GM19240 (cell line): Measurements from ENCODE around the gene CARD14.

ENCODE experiments used
- DNase-seq: peaks from one replicate; pipeline ENCODE4 v3.0.0; 2011; ENCODE audit warnings: low spot score; ENCODE audit not compliant: insufficient read length

The CARD14 gene

GRCh38 chr17:80209765-80210164, 39.9 kb downstream of the CARD14 start:
- no peak for DNase-seq

GRCh38 chr17:80210348-80211108, 40.7 kb downstream of the CARD14 start:
- no peak for DNase-seq

GRCh38 chr17:80212109-80212508, 42.3 kb downstream of the CARD14 start:
- no peak for DNase-seq

- no peak for DNase-seq
Observed at GRCh38 chr17:80212511-80212910, 42.7 kb downstream of the CARD14 start.

GRCh38 chr17:80212962-80213642, 43.3 kb downstream of the CARD14 start:
- no peak for DNase-seq

- DNase-seq: no peak
Observed at GRCh38 chr17:80213643-80213975, 43.8 kb downstream of the CARD14 start.

- no peak for DNase-seq
Observed at GRCh38 chr17:80214012-80214877, 44.4 kb downstream of the CARD14 start.

- DNase-seq: no peak
Observed at GRCh38 chr17:80214878-80215210, 45.0 kb downstream of the CARD14 start.

GRCh38 chr17:80216473-80217456, 46.9 kb downstream of the CARD14 start:
- DNase-seq: no peak

GRCh38 chr17:80217703-80218362, 48.0 kb downstream of the CARD14 start:
- DNase-seq: no peak

- DNase-seq: no peak
Observed at GRCh38 chr17:80218391-80218790, 48.6 kb downstream of the CARD14 start.

GRCh38 chr17:80219013-80219762, 49.4 kb downstream of the CARD14 start:
- peak; percentile 82 for DNase-seq

- no peak for DNase-seq
Observed at GRCh38 chr17:80219763-80220053, 49.9 kb downstream of the CARD14 start.

GRCh38 chr17:80220054-80220735, 50.4 kb downstream of the CARD14 start, which contains the start of the genes SGSH and SLC26A11:
Gene SGSH, minus strand, starts transcription at chr17:80220333. Its CDS starts 20 bp downstream, at chr17:80220313.
Gene SLC26A11, plus strand, starts transcription at chr17:80220427. Its CDS starts 1,134 bp downstream, at chr17:80221561.
- DNase-seq: peak; percentile 88

GRCh38 chr17:80220736-80221215, 50.9 kb downstream of the CARD14 start:
- DNase-seq: no peak

GRCh38 chr17:80221351-80222105, 51.7 kb downstream of the CARD14 start:
- no peak for DNase-seq

GRCh38 chr17:80222376-80223141, 52.7 kb downstream of the CARD14 start:
- no peak for DNase-seq
